Measurements from ENCODE around the gene SLC2A14.

- TF ChIP-seq CTCF (IDR thresholded peaks at IDR 0.05; ENCODE audit: poor library complexity) (no peak), EZH2 (IDR thresholded peaks at IDR 0.05; ENCODE audit: borderline replicate concordance) (no peak)
Measured at GRCh38 chr12:7835766-7836165, 36.9 kb downstream of the SLC2A14 start.

All from hepatocyte (in vitro differentiated cells).